ENCODE results near the gene TIMM23.

DNA sequence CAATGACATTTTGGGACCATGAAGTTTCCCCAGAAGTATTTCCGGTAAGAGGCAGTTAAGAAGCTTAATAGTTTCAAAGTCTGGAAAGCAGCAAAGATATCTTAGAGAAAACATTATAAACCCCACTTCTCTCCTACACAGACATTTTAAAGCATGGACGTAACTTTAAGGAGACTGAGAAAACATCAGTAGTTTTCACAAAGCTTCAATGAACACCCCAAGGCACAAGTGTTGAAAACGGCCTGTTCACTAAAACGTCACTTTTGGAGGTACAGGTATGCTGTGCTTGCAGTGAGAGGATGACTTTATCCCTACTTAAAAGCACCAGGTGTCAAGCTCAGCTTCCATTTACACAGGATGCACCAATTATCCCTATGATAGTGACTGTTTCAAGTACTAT is 33.1 kb downstream of the TIMM23 start:
- TF ChIP-seq TAF1 (IDR thresholded peaks at IDR 0.05; ENCODE audit: low read depth, low read length): no peak
- no peak for TF ChIP-seq POLR2A (IDR thresholded peaks at IDR 0.05; ENCODE audit: low read depth, low read length)
- no peak for TF ChIP-seq POLR2AphosphoS5 (IDR thresholded peaks at IDR 0.05; ENCODE audit: low read depth, low read length)

All from GM12891 (cell line).